KMS-11 (cell line): ENCODE data around the gene TEX52.

Experiments used
- H2AFZ ChIP-seq: fragments of 200-600 bp; sonication (generic); 2 replicates; pipeline ENCODE4 v1.6.1; 2016; ENCODE audit warnings: antibody characterized with exemption, mixed run types, low read depth
- H3K27ac ChIP-seq: fragments of 200-600 bp; sonication (generic); 2 replicates; pipeline ENCODE4 v1.6.1; 2016; ENCODE audit warnings: mild to moderate bottlenecking, mixed run types
- H3K27me3 ChIP-seq: fragments of 200-600 bp; sonication (generic); 2 replicates; pipeline ENCODE4 v1.6.1; 2017; ENCODE audit warnings: mild to moderate bottlenecking, low read depth, mixed run types, moderate library complexity; ENCODE audit not compliant: insufficient read depth
- H3K36me3 ChIP-seq: fragments of 200-600 bp; sonication (generic); 2 replicates; pipeline ENCODE4 v1.6.1; 2017; ENCODE audit warnings: mild to moderate bottlenecking, mixed run types; ENCODE audit not compliant: insufficient read depth
- H3K4me1 ChIP-seq: fragments of 200-600 bp; sonication (generic); 2 replicates; pipeline ENCODE4 v1.6.1; 2016; ENCODE audit warnings: mild to moderate bottlenecking, low read depth, mixed run types; ENCODE audit not compliant: poor library complexity, severe bottlenecking
- H3K4me2 ChIP-seq: fragments of 200-600 bp; sonication (generic); 2 replicates; pipeline ENCODE4 v1.7.0; 2016; ENCODE audit warnings: mild to moderate bottlenecking, mixed run types
- H3K4me3 ChIP-seq: fragments of 200-600 bp; sonication (generic); IDR thresholded peaks from 2 replicates; pipeline ENCODE4 v1.6.1; 2017; ENCODE audit warnings: low read depth, low read length, mixed read lengths; ENCODE audit not compliant: insufficient read depth
- H3K79me2 ChIP-seq: fragments of 200-600 bp; sonication (generic); 2 replicates; pipeline ENCODE4 v1.6.1; 2016; ENCODE audit warnings: low read depth, mixed run types; ENCODE audit not compliant: insufficient read depth
- H3K9ac ChIP-seq: fragments of 200-600 bp; sonication (generic); 2 replicates; pipeline ENCODE4 v1.6.1; 2016; ENCODE audit warnings: mild to moderate bottlenecking, mixed run types
- H4K20me1 ChIP-seq: fragments of 200-600 bp; sonication (generic); 2 replicates; pipeline ENCODE4 v1.6.1; 2016; ENCODE audit warnings: mild to moderate bottlenecking, mixed run types; ENCODE audit not compliant: insufficient read depth
- TF ChIP-seq, protein P1 (sequence below): fragments of 200-600 bp; sonication (generic); conservative IDR thresholded peaks from 2 replicates; pipeline ENCODE4 v1.6.1; 2017; ENCODE audit warnings: low read depth, mild to moderate bottlenecking, antibody characterized with exemption, low read length, moderate library complexity, mixed read lengths

The TEX52 gene

GRCh38 chr12:2857021-2857431 is at the start of gene TEX52:
Gene TEX52, minus strand, starts transcription at chr12:2857039. Its CDS starts 13 bp downstream, at chr12:2857026.
- TF ChIP-seq, protein P1, sequence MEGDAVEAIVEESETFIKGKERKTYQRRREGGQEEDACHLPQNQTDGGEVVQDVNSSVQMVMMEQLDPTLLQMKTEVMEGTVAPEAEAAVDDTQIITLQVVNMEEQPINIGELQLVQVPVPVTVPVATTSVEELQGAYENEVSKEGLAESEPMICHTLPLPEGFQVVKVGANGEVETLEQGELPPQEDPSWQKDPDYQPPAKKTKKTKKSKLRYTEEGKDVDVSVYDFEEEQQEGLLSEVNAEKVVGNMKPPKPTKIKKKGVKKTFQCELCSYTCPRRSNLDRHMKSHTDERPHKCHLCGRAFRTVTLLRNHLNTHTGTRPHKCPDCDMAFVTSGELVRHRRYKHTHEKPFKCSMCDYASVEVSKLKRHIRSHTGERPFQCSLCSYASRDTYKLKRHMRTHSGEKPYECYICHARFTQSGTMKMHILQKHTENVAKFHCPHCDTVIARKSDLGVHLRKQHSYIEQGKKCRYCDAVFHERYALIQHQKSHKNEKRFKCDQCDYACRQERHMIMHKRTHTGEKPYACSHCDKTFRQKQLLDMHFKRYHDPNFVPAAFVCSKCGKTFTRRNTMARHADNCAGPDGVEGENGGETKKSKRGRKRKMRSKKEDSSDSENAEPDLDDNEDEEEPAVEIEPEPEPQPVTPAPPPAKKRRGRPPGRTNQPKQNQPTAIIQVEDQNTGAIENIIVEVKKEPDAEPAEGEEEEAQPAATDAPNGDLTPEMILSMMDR, result no peak
- no peak within 1 kb of the TSS for H3K4me3 ChIP-seq
- H3K4me1 ChIP-seq, result no peaks in the 10 kb centered on the region
- H4K20me1 ChIP-seq, result no peaks in the 10 kb centered on the region
- no peak within 1 kb of the TSS for H3K4me2 ChIP-seq
- H3K27ac ChIP-seq, result no peak within 1 kb of the TSS
- H3K9ac ChIP-seq, result no peak within 1 kb of the TSS
- H3K27me3 ChIP-seq, result no peaks in the 10 kb centered on the region
- H3K79me2 ChIP-seq, result no peaks in the 10 kb centered on the region
- no peaks in the 10 kb centered on the region; the same call in 1 of the 2 replicates for H3K36me3 ChIP-seq
- no peak within 1 kb of the TSS for H2AFZ ChIP-seq

- H3K27me3 ChIP-seq, result no peaks in the 10 kb centered on the region
- H2AFZ ChIP-seq, result no peak overlapping the region
- no peak overlapping the region for H3K4me2 ChIP-seq
- H3K36me3 ChIP-seq, result no peaks in the 10 kb centered on the region
- no peaks in the 10 kb centered on the region for H4K20me1 ChIP-seq
- no peak overlapping the region for H3K9ac ChIP-seq
- peaks cover 6% of the 10 kb centered on the region for H3K4me1 ChIP-seq
- TF ChIP-seq, protein P1, result no peak
- H3K79me2 ChIP-seq, result no peaks in the 10 kb centered on the region
- no peak overlapping the region for H3K27ac ChIP-seq
- H3K4me3 ChIP-seq, result no peak overlapping the region
These were observed 47.4 kb upstream of the TEX52 start for GRCh38 chr12:2904260-2904659.

DNA sequence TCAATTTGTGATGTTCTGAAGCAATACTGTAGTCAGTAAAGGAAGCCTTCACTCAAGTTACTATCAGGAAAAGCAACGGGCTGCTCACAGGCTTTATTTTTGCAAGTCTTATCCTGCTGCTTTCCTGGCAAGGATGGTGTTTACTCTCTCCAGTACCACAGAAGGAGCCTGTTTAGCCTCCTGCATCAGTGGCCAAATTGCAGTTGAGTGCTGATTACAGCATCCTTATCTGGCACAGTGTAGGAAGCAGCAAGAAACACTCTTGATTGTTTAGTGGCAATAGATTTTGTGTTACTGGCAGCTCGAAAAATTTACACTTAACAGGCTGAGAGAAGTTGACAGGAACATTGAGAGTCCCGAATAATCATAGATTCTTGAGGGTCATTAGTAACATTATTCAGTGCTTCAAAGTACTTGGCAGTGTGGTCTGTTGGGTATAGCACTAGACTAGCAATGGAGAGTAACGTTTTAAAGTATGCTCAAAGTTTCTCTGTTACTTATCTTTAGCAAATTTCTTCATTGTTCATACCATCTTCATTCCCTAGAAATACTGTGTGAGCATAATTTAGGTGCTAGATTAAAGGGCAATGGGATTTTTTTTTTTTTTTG is 45.5 kb upstream of the TEX52 start:
- no peak overlapping the region for H3K27ac ChIP-seq
- H3K79me2 ChIP-seq, result no peaks in the 10 kb centered on the region
- no peak overlapping the region for H3K4me3 ChIP-seq
- H3K36me3 ChIP-seq, result no peaks in the 10 kb centered on the region
- peaks cover 6% of the 10 kb centered on the region for H3K4me1 ChIP-seq
- no peak overlapping the region for H3K4me2 ChIP-seq
- no peaks in the 10 kb centered on the region for H3K27me3 ChIP-seq
- TF ChIP-seq, protein P1, result no peak
- no peak overlapping the region for H2AFZ ChIP-seq
- H3K9ac ChIP-seq, result no peak overlapping the region
- H4K20me1 ChIP-seq, result no peaks in the 10 kb centered on the region

- no peaks in the 10 kb centered on the region for H3K27me3 ChIP-seq
- TF ChIP-seq, protein P1, result no peak
These were observed 43.8 kb upstream of the TEX52 start for GRCh38 chr12:2900642-2901041.

More at GRCh38 chr12:2900642-2901041, 43.8 kb upstream of the TEX52 start:
- H3K4me2 ChIP-seq, result no peak overlapping the region
- no peak overlapping the region for H3K4me3 ChIP-seq
- H3K9ac ChIP-seq, result no peak overlapping the region
- H3K4me1 ChIP-seq, result peaks cover 6% of the 10 kb centered on the region
- no peaks in the 10 kb centered on the region for H3K36me3 ChIP-seq
- no peak overlapping the region for H3K27ac ChIP-seq
- H3K79me2 ChIP-seq, result no peaks in the 10 kb centered on the region
- H4K20me1 ChIP-seq, result no peaks in the 10 kb centered on the region
- H2AFZ ChIP-seq, result no peak overlapping the region
